DOHH2 (cell line): ENCODE data around the gene IFT25.

Experiments used
- CTCF ChIP-seq: fragments of 200-600 bp; sonication (generic); IDR thresholded peaks from one replicate; pipeline ENCODE4 v1.5.1; 2014; ENCODE audit warnings: antibody characterized with exemption, mild to moderate bottlenecking, low read depth, low read length; ENCODE audit not compliant: poor library complexity, severe bottlenecking
- EZH2phosphoT487 ChIP-seq: fragments of 200-600 bp; sonication (generic); IDR thresholded peaks from 2 replicates; pipeline ENCODE4 v1.6.1; 2017; ENCODE audit warnings: borderline replicate concordance, mild to moderate bottlenecking, antibody characterized with exemption, low read length, moderate library complexity, mixed read lengths

DNA sequence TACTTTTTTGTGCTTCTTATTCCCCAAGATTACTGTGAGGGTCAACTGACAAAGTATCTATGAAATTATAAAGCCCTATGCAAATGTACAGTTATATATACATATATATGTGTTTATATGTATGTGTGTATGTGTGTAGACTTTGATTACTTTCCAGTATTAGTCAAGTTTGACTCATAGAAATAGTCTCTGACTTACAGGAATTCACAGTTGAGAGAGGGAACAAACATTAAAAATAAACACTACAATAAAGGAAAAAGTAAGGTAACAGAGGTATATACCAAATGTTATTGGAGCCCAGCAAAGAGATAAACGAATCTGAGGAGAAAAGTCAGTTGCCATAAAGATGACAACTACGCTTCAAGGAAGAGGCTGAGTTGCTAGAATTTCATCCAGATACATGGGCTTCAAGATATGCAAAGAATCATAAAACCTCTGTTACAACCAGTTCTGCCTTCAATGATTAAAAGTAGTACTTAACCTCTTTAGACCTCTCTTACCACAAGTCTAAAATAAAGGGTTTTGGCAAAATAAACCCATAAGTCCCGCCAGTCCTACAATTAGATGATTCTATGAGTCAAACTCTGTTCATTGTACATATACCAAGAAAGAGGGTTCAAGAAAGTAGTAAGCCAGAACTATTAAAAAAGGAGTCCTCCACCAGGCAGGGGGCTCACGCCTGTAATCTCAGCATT is 7.2 kb downstream of the IFT25 start:
- TF ChIP-seq CTCF (no peak), EZH2phosphoT487 (no peak)
